ENCODE measurements around the gene LRMDA. TPM values are rescaled to one million over a fixed set of nuclear protein-coding genes. Genes with fewer than 3 reads are reported as not detected.

The LRMDA gene
- total and polyA plus RNA-seq, 2 of the 13 experiments (the other 11 are each of a cell fraction or from before 2014, with no cell fraction given) = 13.4 to 22.0 TPM

GRCh38 chr10:75450075-75450445 is 18.6 kb downstream of the LRMDA start:
- Histone ChIP-seq H3K4me3 (replicated peaks in 1 of 3; ENCODE audit: insufficient read depth in 1 of 3, low read depth in 2 of 3, low read length in 3 of 3) (no peak overlapping the region), H3K36me3 (replicated peaks in 1 of 2; ENCODE audit: control insufficient read depth in 1 of 2, insufficient read depth in 2 of 2, low read length in 2 of 2) (peaks cover 10 to 19% of the 10 kb centered on the region in 2 experiments; a peak in 4 of 5 replicates), H3K9ac (ENCODE audit: insufficient read depth, low read depth, low read length) (no peak overlapping the region), H3K27ac (ENCODE audit: extremely low read length, insufficient read depth, low read length) (no peak overlapping the region), H3K27me3 (ENCODE audit: control insufficient read depth in 1 of 2, insufficient read depth in 2 of 2, low read length in 2 of 2) (no peaks in the 10 kb centered on the region), H3K4me2 (ENCODE audit: low read depth, low read length) (no peak overlapping the region), H4K20me1 (ENCODE audit: insufficient read depth, low read length) (no peaks in the 10 kb centered on the region), H2AFZ (ENCODE audit: low read length) (no peak overlapping the region), H3K4me1 (ENCODE audit: insufficient read depth, low read length) (peaks cover 28% of the 10 kb centered on the region), H3K9me3 (ENCODE audit: low read length) (peaks cover 10% of the 10 kb centered on the region), H3K79me2 (ENCODE audit: insufficient read depth, low read length) (no peaks in the 10 kb centered on the region)
- DNase-seq (ENCODE audit: low spot score) (no peak), ATAC-seq (no peak), FAIRE-seq (no peak)
- WGBS (ENCODE audit: low lambda C conversion rate) = 95% methylated on average over 4 of the region's 4 CpGs
- ChIA-PET CTCF (ENCODE audit: low intra/inter-chr PET ratio, low total read pairs) (no interaction called here), POLR2A (interaction anchor here (0.8 kb wide), 1 partner anchor 327 kb away, joined by 3 read pairs; no protein-coding TSS in a partner anchor)
- in situ Hi-C loops (cut with HindIII; ENCODE audit: extremely low pct_ligation_motif_present, low pct_unique_long_range_greater_than_20kb) (no loop called here), intact Hi-C loops (cut with micrococcal nuclease; ENCODE audit: unreplicated experiment) (no loop called here)
- no TSS peak for BruUV-seq (replicated peaks)
- no peak for TF ChIP-seq ZNF33B (CRISPR knock-in tag; IDR thresholded peaks at IDR 0.05)
- no peak for TF ChIP-seq ZBTB10 (CRISPR knock-in tag; IDR thresholded peaks at IDR 0.05; ENCODE audit: borderline replicate concordance)

GRCh38 chr10:75450644-75451640 is 19.5 kb downstream of the LRMDA start:
- Histone ChIP-seq H4K20me1 (ENCODE audit: insufficient read depth, low read length) (no peaks in the 10 kb centered on the region), H2AFZ (ENCODE audit: low read length) (no peak overlapping the region), H3K36me3 (replicated peaks in 1 of 2; ENCODE audit: control insufficient read depth in 1 of 2, insufficient read depth in 2 of 2, low read length in 2 of 2) (peaks cover 15 to 27% of the 10 kb centered on the region in 2 experiments), H3K4me3 (replicated peaks in 1 of 3; ENCODE audit: insufficient read depth in 1 of 3, low read depth in 2 of 3, low read length in 3 of 3) (no peak overlapping the region), H3K4me2 (ENCODE audit: low read depth, low read length) (no peak overlapping the region), H3K27me3 (ENCODE audit: control insufficient read depth in 1 of 2, insufficient read depth in 2 of 2, low read length in 2 of 2) (no peaks in the 10 kb centered on the region), H3K9me3 (ENCODE audit: low read length) (peaks cover 9% of the 10 kb centered on the region), H3K79me2 (ENCODE audit: insufficient read depth, low read length) (no peaks in the 10 kb centered on the region), H3K9ac (ENCODE audit: insufficient read depth, low read depth, low read length) (no peak overlapping the region), H3K4me1 (ENCODE audit: insufficient read depth, low read length) (peaks cover 28% of the 10 kb centered on the region), H3K27ac (ENCODE audit: extremely low read length, insufficient read depth, low read length) (no peak overlapping the region)
- POLR2A ChIA-PET = interaction anchor here (1.7 kb wide), 1 partner anchor 20 kb away, joined by 3 read pairs; the partner anchor contains the start of gene LRMDA
- in situ Hi-C loops (cut with HindIII; ENCODE audit: extremely low pct_ligation_motif_present, low pct_unique_long_range_greater_than_20kb) = no loop called here
- ATAC-seq (no peak), FAIRE-seq (no peak), DNase-seq (ENCODE audit: low spot score) (no peak)
- CTCF ChIA-PET (ENCODE audit: low intra/inter-chr PET ratio, low total read pairs) = no interaction called here
- no TSS peak for BruUV-seq (replicated peaks)
- TF ChIP-seq HOXA9 (CRISPR knock-in tag; IDR thresholded peaks at IDR 0.05; ENCODE audit: borderline replicate concordance) = no peak
- no peak for TF ChIP-seq RFXANK (CRISPR knock-in tag; IDR thresholded peaks at IDR 0.05)
- no peak for TF ChIP-seq JARID2 (CRISPR knock-in tag; IDR thresholded peaks at IDR 0.05; ENCODE audit: insufficient replicate concordance)
- TF ChIP-seq FOXM1 (CRISPR knock-in tag; IDR thresholded peaks at IDR 0.05) = no peak
- TF ChIP-seq RFXAP (CRISPR knock-in tag; IDR thresholded peaks at IDR 0.05; ENCODE audit: borderline replicate concordance) = no peak
- peak; percentile 65 for TF ChIP-seq CEBPB (IDR thresholded peaks at IDR 0.05; ENCODE audit: borderline replicate concordance, low read depth, low read length)
- TF ChIP-seq ZBTB7B (CRISPR knock-in tag; IDR thresholded peaks at IDR 0.05) = no peak
- intact Hi-C loops (cut with micrococcal nuclease; ENCODE audit: unreplicated experiment) = no loop called here
- 98% methylated on average over 18 of the region's 18 CpGs for WGBS (ENCODE audit: low lambda C conversion rate)

All from HepG2 (cell line).